GM20000 (cell line): ENCODE results near the gene DEGS1.

Experiments used
- DNase-seq: peaks from one replicate; pipeline ENCODE4 v3.0.0; 2012; ENCODE audit warnings: low spot score
- CTCF ChIP-seq: IDR thresholded peaks from 2 replicates; pipeline ENCODE4 v1.5.1; 2012; ENCODE audit warnings: mild to moderate bottlenecking, control low read depth; ENCODE audit errors: extremely low read depth, missing control alignments

Gene DEGS1

GRCh38 chr1:224192082-224192788 is 9.2 kb downstream of the DEGS1 start:
- TF ChIP-seq CTCF = no peak
- DNase-seq = no peak

- DNase-seq = no peak
- no peak for TF ChIP-seq CTCF
Measured at GRCh38 chr1:224193319-224193966, 10.4 kb downstream of the DEGS1 start.

DNA sequence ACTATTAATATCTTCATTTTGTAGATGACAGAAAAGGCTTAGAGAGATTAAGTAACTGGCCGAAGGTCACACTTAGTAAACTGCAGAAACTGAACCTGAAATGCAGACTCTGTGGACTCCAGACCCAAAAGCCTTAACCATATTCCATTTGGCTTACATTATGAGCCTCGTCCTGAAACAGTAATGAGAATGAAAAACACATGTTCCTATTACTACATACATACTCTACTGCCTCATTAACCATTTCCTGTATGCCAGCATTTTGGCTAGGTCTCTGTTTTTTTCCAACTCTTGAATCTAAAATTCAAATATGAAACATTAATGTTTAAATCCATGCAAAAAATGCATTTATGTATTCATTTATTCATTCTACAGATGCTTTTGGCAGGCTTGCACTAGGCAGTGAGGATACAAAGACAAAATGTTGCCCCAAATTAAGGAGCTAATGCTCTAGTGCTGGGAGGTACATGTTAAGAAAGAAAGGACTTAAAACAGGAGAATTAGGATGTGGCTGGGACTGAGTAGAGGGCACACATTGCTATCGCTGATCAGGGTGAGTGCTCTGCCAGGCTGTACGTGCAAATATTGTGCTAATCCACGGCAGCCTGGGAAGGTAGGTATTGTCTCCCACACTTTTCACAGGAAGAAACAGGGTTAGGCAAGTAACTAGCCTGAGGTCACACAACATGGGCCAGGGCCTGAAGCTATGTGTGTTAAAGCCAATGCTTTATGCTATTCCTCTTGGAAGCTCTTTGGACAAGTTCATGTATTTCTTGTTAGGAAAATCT is 14.0 kb downstream of the DEGS1 start:
- DNase-seq = no peak
- TF ChIP-seq CTCF = no peak

DNA sequence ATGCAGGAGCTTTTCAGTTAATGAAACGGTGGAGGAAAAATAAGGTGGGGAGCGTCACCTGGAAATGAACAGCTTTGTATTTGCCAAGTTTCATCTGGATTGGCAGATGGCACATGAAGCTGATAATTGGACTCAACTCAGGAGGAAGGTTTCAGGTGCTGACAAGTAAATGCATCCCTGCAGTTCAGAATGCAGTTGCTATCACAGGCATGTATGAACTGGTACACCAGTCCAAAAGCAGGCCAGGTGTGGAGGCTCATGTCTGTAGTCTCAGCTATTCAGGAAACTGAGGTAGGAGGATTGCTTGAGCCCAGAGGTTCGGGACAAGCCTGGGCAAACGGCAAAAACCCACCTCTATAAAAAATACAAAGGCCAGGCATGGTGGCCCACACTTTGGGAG is 15.5 kb downstream of the DEGS1 start:
- no peak for TF ChIP-seq CTCF
- DNase-seq = no peak

- TF ChIP-seq CTCF = no peak
- no peak for DNase-seq
Measured at GRCh38 chr1:224199679-224200078, 16.6 kb downstream of the DEGS1 start.

GRCh38 chr1:224201383-224201782 is 18.3 kb downstream of the DEGS1 start:
- DNase-seq = no peak
- no peak for TF ChIP-seq CTCF

DNA sequence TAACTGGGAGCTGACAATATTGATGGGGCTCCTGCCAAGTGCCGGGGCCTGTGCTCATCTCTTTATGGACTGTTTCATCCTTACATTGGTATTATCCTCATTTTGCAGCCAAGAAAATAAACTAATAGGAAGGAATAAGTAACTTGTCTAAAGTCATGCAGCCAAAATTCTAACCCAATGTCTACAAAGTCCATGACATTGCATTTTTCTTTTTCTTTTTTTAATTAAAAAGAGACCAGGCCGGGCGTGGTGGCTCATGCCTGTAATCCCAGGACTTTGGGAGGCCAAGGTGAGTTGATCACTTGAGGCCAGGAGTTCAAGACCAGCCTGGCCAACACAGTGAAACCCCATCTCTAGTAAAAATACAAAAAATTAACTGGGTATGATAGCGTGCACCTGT is 18.8 kb downstream of the DEGS1 start:
- DNase-seq = no peak
- no peak for TF ChIP-seq CTCF
